OCI-LY1 (cell line): Measurements from ENCODE around the gene MAJIN.

ENCODE experiments used
- H2AFZ ChIP-seq: fragments of 200-600 bp; sonication (generic), shearing (Covaris generic); 2 replicates; pipeline ENCODE4 v1.6.0; 2014; ENCODE audit warnings: antibody characterized with exemption, mild to moderate bottlenecking, low read length
- H3F3A ChIP-seq: fragments of 200-600 bp; sonication (generic), shearing (Covaris generic); 2 replicates; pipeline ENCODE4 v1.6.0; 2014; ENCODE audit warnings: mild to moderate bottlenecking, antibody characterized with exemption, low read length, moderate library complexity; ENCODE audit not compliant: insufficient read depth
- H3K27ac ChIP-seq: fragments of 200-600 bp; sonication (generic); 2 replicates; pipeline ENCODE4 v1.5.1; 2014; ENCODE audit warnings: low read length, mixed run types, mild to moderate bottlenecking, low read depth; ENCODE audit not compliant: poor library complexity, severe bottlenecking
- H3K27me3 ChIP-seq: fragments of 200-600 bp; sonication (generic); 2 replicates; pipeline ENCODE4 v1.6.0; 2014; ENCODE audit warnings: antibody characterized with exemption, mild to moderate bottlenecking, low read length, moderate library complexity; ENCODE audit not compliant: insufficient read depth
- H3K36me3 ChIP-seq: fragments of 200-600 bp; sonication (generic); 2 replicates; pipeline ENCODE4 v1.6.1; 2014; ENCODE audit warnings: mild to moderate bottlenecking, antibody characterized with exemption, low read length, moderate library complexity, mixed read lengths; ENCODE audit not compliant: insufficient read depth
- H3K4me1 ChIP-seq: fragments of 200-600 bp; sonication (generic); 2 replicates; pipeline ENCODE4 v1.5.1; 2014; ENCODE audit warnings: mild to moderate bottlenecking, low read length, moderate library complexity; ENCODE audit not compliant: insufficient read depth, severe bottlenecking
- H3K4me2 ChIP-seq: fragments of 200-600 bp; sonication (generic), shearing (Covaris generic); 2 replicates; pipeline ENCODE4 v1.6.1; 2014; ENCODE audit warnings: low read length
- H3K4me3 ChIP-seq: fragments of 200-600 bp; sonication (generic); 2 replicates; pipeline ENCODE4 v1.5.1; 2014; ENCODE audit warnings: low read length, low read depth, mild to moderate bottlenecking, mixed read lengths; ENCODE audit not compliant: poor library complexity, severe bottlenecking
- H3K79me2 ChIP-seq: fragments of 200-600 bp; shearing (Covaris generic); 2 replicates; pipeline ENCODE4 v1.6.1; 2016; ENCODE audit warnings: mixed run types, low read length, mixed read lengths; ENCODE audit not compliant: insufficient read depth
- H3K9ac ChIP-seq: fragments of 200-600 bp; sonication (generic), shearing (Covaris generic); 2 replicates; pipeline ENCODE4 v1.6.1; 2014; ENCODE audit warnings: mild to moderate bottlenecking, low read length, mixed read lengths
- H3K9me2 ChIP-seq: fragments of 200-600 bp; sonication (generic), shearing (Covaris generic); 2 replicates; pipeline ENCODE4 v1.6.1; 2014; ENCODE audit warnings: low read depth, mild to moderate bottlenecking, low read length, mixed read lengths
- H3K9me3 ChIP-seq: fragments of 200-600 bp; shearing (Covaris generic); 2 replicates; pipeline ENCODE4 v1.6.1; 2014; ENCODE audit warnings: low read length, mixed read lengths
- H4K20me1 ChIP-seq: fragments of 200-600 bp; sonication (generic), shearing (Covaris generic); 2 replicates; pipeline ENCODE4 v1.6.0; 2016; ENCODE audit warnings: mild to moderate bottlenecking, low read length; ENCODE audit not compliant: insufficient read depth
- EZH2 ChIP-seq: fragments of 200-600 bp; sonication (generic), shearing (Covaris generic); IDR thresholded peaks from 2 replicates; pipeline ENCODE4 v1.8.0; 2017; ENCODE audit warnings: borderline replicate concordance, mixed run types, mild to moderate bottlenecking, antibody characterized with exemption, low read length, moderate library complexity, mixed read lengths
- TF ChIP-seq, protein P1 (sequence below): fragments of 200-600 bp; sonication (generic), shearing (Covaris generic); IDR thresholded peaks from 2 replicates; pipeline ENCODE4 v1.5.1; 2017; ENCODE audit warnings: mild to moderate bottlenecking, antibody characterized with exemption, low read length, moderate library complexity, mixed read lengths

Gene MAJIN

GRCh38 chr11:65002706-65003105 lies 30.8 kb upstream of the MAJIN start:
- no peaks in the 10 kb centered on the region for H3K9me3 ChIP-seq
- H4K20me1 ChIP-seq: no peaks in the 10 kb centered on the region
- H2AFZ ChIP-seq: no peak overlapping the region
- no peak overlapping the region for H3K4me2 ChIP-seq
- H3K27me3 ChIP-seq: no peaks in the 10 kb centered on the region
- H3K79me2 ChIP-seq: no peaks in the 10 kb centered on the region
- no peaks in the 10 kb centered on the region for H3F3A ChIP-seq
- no peak overlapping the region for H3K9ac ChIP-seq
- no peaks in the 10 kb centered on the region for H3K9me2 ChIP-seq
- H3K27ac ChIP-seq: no peak overlapping the region
- H3K4me3 ChIP-seq: no peak overlapping the region
- no peaks in the 10 kb centered on the region for H3K36me3 ChIP-seq
- no peaks in the 10 kb centered on the region for H3K4me1 ChIP-seq
- no peak for TF ChIP-seq EZH2
- TF ChIP-seq, protein P1, sequence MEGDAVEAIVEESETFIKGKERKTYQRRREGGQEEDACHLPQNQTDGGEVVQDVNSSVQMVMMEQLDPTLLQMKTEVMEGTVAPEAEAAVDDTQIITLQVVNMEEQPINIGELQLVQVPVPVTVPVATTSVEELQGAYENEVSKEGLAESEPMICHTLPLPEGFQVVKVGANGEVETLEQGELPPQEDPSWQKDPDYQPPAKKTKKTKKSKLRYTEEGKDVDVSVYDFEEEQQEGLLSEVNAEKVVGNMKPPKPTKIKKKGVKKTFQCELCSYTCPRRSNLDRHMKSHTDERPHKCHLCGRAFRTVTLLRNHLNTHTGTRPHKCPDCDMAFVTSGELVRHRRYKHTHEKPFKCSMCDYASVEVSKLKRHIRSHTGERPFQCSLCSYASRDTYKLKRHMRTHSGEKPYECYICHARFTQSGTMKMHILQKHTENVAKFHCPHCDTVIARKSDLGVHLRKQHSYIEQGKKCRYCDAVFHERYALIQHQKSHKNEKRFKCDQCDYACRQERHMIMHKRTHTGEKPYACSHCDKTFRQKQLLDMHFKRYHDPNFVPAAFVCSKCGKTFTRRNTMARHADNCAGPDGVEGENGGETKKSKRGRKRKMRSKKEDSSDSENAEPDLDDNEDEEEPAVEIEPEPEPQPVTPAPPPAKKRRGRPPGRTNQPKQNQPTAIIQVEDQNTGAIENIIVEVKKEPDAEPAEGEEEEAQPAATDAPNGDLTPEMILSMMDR: no peak

- Histone ChIP-seq H3K79me2 (no peaks in the 10 kb centered on the region), H3K27ac (no peak overlapping the region), H3K9me2 (no peaks in the 10 kb centered on the region), H4K20me1 (no peaks in the 10 kb centered on the region), H3K27me3 (no peaks in the 10 kb centered on the region), H3K4me2 (no peak overlapping the region), H3K9ac (no peak overlapping the region), H2AFZ (no peak overlapping the region), H3K4me1 (no peaks in the 10 kb centered on the region), H3F3A (no peaks in the 10 kb centered on the region), H3K9me3 (no peaks in the 10 kb centered on the region), H3K36me3 (no peaks in the 10 kb centered on the region), H3K4me3 (no peak overlapping the region)
- TF ChIP-seq, protein P1: no peak
- no peak for TF ChIP-seq EZH2
Observed at GRCh38 chr11:64999478-64999877, 27.6 kb upstream of the MAJIN start.

DNA sequence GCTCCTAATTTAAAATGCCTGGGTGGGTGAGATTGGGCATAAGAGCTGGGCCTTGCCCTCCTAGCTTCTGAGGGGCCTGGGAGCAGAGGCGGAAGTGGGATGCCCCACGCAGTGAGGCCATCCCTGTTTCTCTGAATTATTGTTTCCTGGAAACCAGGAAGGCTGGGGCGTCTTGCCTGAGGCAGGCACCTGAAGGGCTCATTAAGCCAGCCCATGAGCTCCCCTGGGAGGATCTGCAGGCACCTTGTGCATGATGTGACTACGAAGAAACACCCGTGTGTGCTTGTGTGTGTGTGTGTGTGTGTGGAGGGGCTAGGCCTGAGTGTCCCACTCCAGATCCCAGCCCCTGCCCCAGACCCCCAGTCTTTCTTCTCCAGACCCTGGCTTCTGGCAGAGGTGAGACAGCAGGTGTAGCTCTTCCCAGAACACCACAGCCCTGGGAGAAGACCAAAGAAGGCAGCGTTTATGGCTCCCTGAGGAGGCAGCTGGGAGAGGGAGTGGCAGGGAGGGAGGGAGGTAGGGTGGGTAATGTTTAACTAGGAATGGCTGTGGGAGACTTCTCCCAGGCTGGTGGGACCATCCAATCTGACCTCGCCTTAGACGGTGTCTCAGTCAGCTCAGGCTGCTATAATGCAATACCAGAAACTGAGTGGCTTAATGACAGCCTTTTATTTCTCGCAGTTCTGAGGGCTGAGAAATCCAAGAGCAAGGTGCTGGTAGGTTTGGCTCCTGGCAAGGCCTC lies 27.0 kb upstream of the MAJIN start:
- Histone ChIP-seq H3K79me2 (no peaks in the 10 kb centered on the region), H3K9me3 (no peaks in the 10 kb centered on the region), H3F3A (no peaks in the 10 kb centered on the region), H3K36me3 (no peaks in the 10 kb centered on the region), H3K4me1 (no peaks in the 10 kb centered on the region), H3K27ac (no peak overlapping the region), H3K9me2 (no peaks in the 10 kb centered on the region), H3K4me2 (no peak overlapping the region), H3K9ac (no peak overlapping the region), H3K27me3 (no peaks in the 10 kb centered on the region), H2AFZ (no peak overlapping the region), H3K4me3 (no peak overlapping the region), H4K20me1 (no peaks in the 10 kb centered on the region)
- no peak for TF ChIP-seq EZH2
- TF ChIP-seq, protein P1: no peak
